CD14-positive monocyte (primary cell): ENCODE data around the gene ATP5PO. TPM values are rescaled to one million over a fixed set of nuclear protein-coding genes. Genes with fewer than 3 reads are reported as not detected.

Experiments
- DNase-seq, 3 donors: peaks; one replicate each; pipeline ENCODE4 v3.0.0-alpha.2; 2011 to 2022
- H2AFZ ChIP-seq: 2 replicates; pipeline ENCODE4 v1.6.0; 2012; ENCODE audit warnings: mild to moderate bottlenecking, low read depth, low read length, inconsistent platforms; ENCODE audit not compliant: insufficient read depth, poor library complexity, severe bottlenecking
- H3K27ac ChIP-seq, 2 donors: 1 replicate in 1 of 2; 2 replicates in 1 of 2; pipeline ENCODE4 v1.5.1; 2012 to 2013; ENCODE audit warnings: low read length in 2 of 2, control low read depth in 1 of 2, inconsistent platforms in 1 of 2, low read depth in 1 of 2, mild to moderate bottlenecking in 1 of 2
- H3K27me3 ChIP-seq, 2 donors: one replicate each; pipeline versions ENCODE4 v1.6.0 to v1.6.1; 2011 to 2013; ENCODE audit warnings: low read length in 2 of 2; ENCODE audit not compliant: control insufficient read depth in 2 of 2, insufficient read depth in 2 of 2
- H3K36me3 ChIP-seq, 2 donors: replicated peaks in 1 of 2; 1 replicate in 1 of 2; 2 replicates in 1 of 2; pipeline versions ENCODE4 v1.5.1 to v1.6.1; 2012 to 2013; ENCODE audit warnings: low read length in 2 of 2, control low read depth in 1 of 2, inconsistent platforms in 1 of 2, mild to moderate bottlenecking in 1 of 2; ENCODE audit not compliant: insufficient read depth in 2 of 2, control insufficient read depth in 1 of 2
- H3K4me1 ChIP-seq, 2 donors: 1 replicate in 1 of 2; 2 replicates in 1 of 2; pipeline versions ENCODE4 v1.5.1 to v1.6.1; 2012 to 2013; ENCODE audit warnings: low read length in 2 of 2, control low read depth in 1 of 2, inconsistent platforms in 1 of 2, mild to moderate bottlenecking in 1 of 2, moderate library complexity in 1 of 2; ENCODE audit not compliant: insufficient read depth in 2 of 2, control insufficient read depth in 1 of 2
- H3K4me2 ChIP-seq: replicated peaks from 2 replicates; pipeline ENCODE3; 2012; ENCODE audit warnings: low read length, moderate library complexity, mild to moderate bottlenecking; ENCODE audit not compliant: poor library complexity, severe bottlenecking; ENCODE audit errors: extremely low read depth
- H3K4me3 ChIP-seq, 3 experiments: fragments of 200-600 bp in 1 of 3; sonication (generic) in 1 of 3; replicated peaks in 1 of 3; 1 replicate in 2 of 3; 2 replicates in 1 of 3; pipeline ENCODE4 v1.5.1; 2011 to 2013; ENCODE audit warnings: low read length in 3 of 3, mild to moderate bottlenecking in 3 of 3, control low read depth in 2 of 3, low read depth in 2 of 3, inconsistent platforms in 1 of 3, moderate library complexity in 1 of 3
- H3K79me2 ChIP-seq: 2 replicates; pipeline ENCODE4 v1.6.0; 2012; ENCODE audit warnings: mild to moderate bottlenecking, control low read depth, inconsistent platforms, low read length, moderate library complexity; ENCODE audit not compliant: insufficient read depth
- H3K9ac ChIP-seq: 2 replicates; pipeline ENCODE4 v1.6.0; 2017; ENCODE audit warnings: low read length, mild to moderate bottlenecking; ENCODE audit not compliant: insufficient read depth, poor library complexity, severe bottlenecking
- H3K9me3 ChIP-seq, 2 donors: replicated peaks in 1 of 2; 1 replicate in 1 of 2; 2 replicates in 1 of 2; pipeline versions ENCODE4 v1.5.1 to v1.6.1; 2012 to 2013; ENCODE audit warnings: low read length in 2 of 2, control low read depth in 1 of 2; ENCODE audit not compliant: control insufficient read depth in 1 of 2, insufficient read depth in 1 of 2
- H4K20me1 ChIP-seq: 2 replicates; pipeline ENCODE4 v1.6.0; 2012; ENCODE audit warnings: mild to moderate bottlenecking, low read length, control low read depth, moderate library complexity; ENCODE audit not compliant: insufficient read depth
- H3K27ac Mint-ChIP-seq, 7 donors: one replicate each; pipeline ENCODE4 v1.8.0; 2020; ENCODE audit warnings: mild to moderate bottlenecking in 7 of 7, mixed read lengths in 7 of 7, moderate library complexity in 6 of 7, inconsistent platforms in 2 of 7
- H3K27me3 Mint-ChIP-seq, 3 donors: one replicate each; pipeline ENCODE4 v1.8.0; 2021 to 2022; ENCODE audit warnings: low read depth in 3 of 3, mild to moderate bottlenecking in 3 of 3, mixed read lengths in 3 of 3, moderate library complexity in 3 of 3, inconsistent platforms in 1 of 3
- H3K36me3 Mint-ChIP-seq, 2 donors: one replicate each; pipeline ENCODE4 v1.8.0; 2020; ENCODE audit warnings: mixed read lengths in 2 of 2, inconsistent platforms in 1 of 2, mild to moderate bottlenecking in 1 of 2
- H3K4me1 Mint-ChIP-seq: one replicate; pipeline ENCODE4 v1.8.0; 2020; ENCODE audit warnings: mild to moderate bottlenecking, mixed read lengths
- H3K4me3 Mint-ChIP-seq, 2 donors: one replicate each; pipeline ENCODE4 v1.8.0; 2020; ENCODE audit warnings: mild to moderate bottlenecking in 2 of 2, mixed read lengths in 2 of 2, moderate library complexity in 1 of 2
- H3K9me3 Mint-ChIP-seq, 7 donors: one replicate each; pipeline ENCODE4 v1.8.0; 2020 to 2022; ENCODE audit warnings: mixed read lengths in 7 of 7, mild to moderate bottlenecking in 6 of 7, moderate library complexity in 6 of 7, inconsistent platforms in 2 of 7
- CTCF ChIP-seq: fragments of 200-600 bp; IDR thresholded peaks from one replicate; pipeline ENCODE4 v1.8.0; 2022; ENCODE audit warnings: antibody characterized with exemption, mild to moderate bottlenecking
- WGBS: methylation state at CpG from one replicate; pipeline ENCODE4 v1.1.5; 2013; ENCODE audit warnings: missing lambda C conversion rate; ENCODE audit not compliant: insufficient coverage; 5-methylcytosine and 5-hydroxymethylcytosine counted together
- intact Hi-C, 2 donors: fragments of 100-400 bp; cut with micrococcal nuclease; formaldehyde crosslinking; loops; one replicate each; pipeline versions ENCODE4 v1.15.0 to v1.15.1; 2023
- polyA plus RNA-seq, 3 donors: library from polyadenylated mRNA; depleted of rRNA in 1 of 3; unstranded in 2 of 3; stranded (reverse) in 1 of 3; fragments of 300-500 nt in 2 of 3; fragments of >200 nt in 1 of 3; fragmentation: Illumina TruSeq in 2 of 3; gene quantifications; 1 replicate in 2 of 3; 2 replicates in 1 of 3; pipeline ENCODE4 v1.2.3, GENCODE V29; 2012 to 2021

The ATP5PO gene
- polyA plus RNA-seq, 3 donors: 153 to 397 (median 393) TPM

GRCh38 chr21:33904041-33904440 is 11.6 kb downstream of the ATP5PO start:
- Histone ChIP-seq H3K9ac (no peak overlapping the region), H3K9me3 (no peaks in the 10 kb centered on the region), H3K79me2 (no peaks in the 10 kb centered on the region), H3K4me2 (no peak overlapping the region), H3K27me3 (no peaks in the 10 kb centered on the region), H2AFZ (no peak overlapping the region), H3K4me1 (no peaks in the 10 kb centered on the region), H3K27ac (no peak overlapping the region), H4K20me1 (no peaks in the 10 kb centered on the region), H3K4me3 (no peak overlapping the region), H3K36me3 (peaks cover 73 to 100% of the 10 kb centered on the region in 2 donors)
- no peaks in the 10 kb centered on the region for H3K9me3 Mint-ChIP-seq
- intact Hi-C loops: no loop called here
- whole genome bisulfite sequencing: 96% methylated on average over 5 of the region's 5 CpGs
- peaks cover 75 to 91% of the 10 kb centered on the region in 2 donors for H3K36me3 Mint-ChIP-seq
- no peaks in the 10 kb centered on the region for H3K27me3 Mint-ChIP-seq
- no peak overlapping the region for H3K27ac Mint-ChIP-seq
- H3K4me3 Mint-ChIP-seq: no peak overlapping the region
- no peak for TF ChIP-seq CTCF
- DNase-seq: no peak
- H3K4me1 Mint-ChIP-seq: no peaks in the 10 kb centered on the region

GRCh38 chr21:33902349-33902748 is 13.3 kb downstream of the ATP5PO start:
- 100% methylated on average over 6 of the region's 6 CpGs for WGBS
- Histone ChIP-seq H3K79me2 (no peaks in the 10 kb centered on the region), H4K20me1 (no peaks in the 10 kb centered on the region), H3K27ac (no peak overlapping the region), H3K4me3 (no peak overlapping the region), H3K9ac (no peak overlapping the region), H3K27me3 (no peaks in the 10 kb centered on the region), H3K4me2 (no peak overlapping the region), H2AFZ (no peak overlapping the region), H3K4me1 (no peaks in the 10 kb centered on the region), H3K9me3 (no peaks in the 10 kb centered on the region), H3K36me3 (peaks cover 56 to 83% of the 10 kb centered on the region in 2 donors)
- peak overlapping the region in 3 of 7 donors; percentile 10 to 63 (median 57) for H3K27ac Mint-ChIP-seq
- H3K27me3 Mint-ChIP-seq: no peaks in the 10 kb centered on the region
- intact Hi-C loops: no loop called here
- no peak for TF ChIP-seq CTCF
- H3K4me1 Mint-ChIP-seq: no peaks in the 10 kb centered on the region
- H3K36me3 Mint-ChIP-seq: peaks cover 60 to 75% of the 10 kb centered on the region in 2 donors
- no peak for DNase-seq
- no peak overlapping the region for H3K4me3 Mint-ChIP-seq
- H3K9me3 Mint-ChIP-seq: no peaks in the 10 kb centered on the region
